ENCODE results near the gene CUL2. TPM values are rescaled to one million over a fixed set of nuclear protein-coding genes. Genes with fewer than 3 reads are reported as not detected.

CUL2 gene
- total RNA-seq, 1 experiment from 2014 or later = 32.4 TPM

- in situ Hi-C loops (cut with HindIII; ENCODE audit: low pct_unique_long_range_greater_than_20kb, low sequenced_read_pairs) (no loop called here), intact Hi-C loops (cut with micrococcal nuclease; ENCODE audit: unreplicated experiment) (no loop called here)
- Histone ChIP-seq H3K27ac (ENCODE audit: low read length) (no peak overlapping the region), H3K4me3 (ENCODE audit: low read depth in 2 of 2, low read length in 2 of 2) (no peak overlapping the region), H3K9me3 (ENCODE audit: control insufficient read depth, insufficient read depth, low read depth, low read length) (no peaks in the 10 kb centered on the region), H3K36me3 (ENCODE audit: control insufficient read depth, insufficient read depth, low read length) (no peaks in the 10 kb centered on the region), H3K4me1 (ENCODE audit: control insufficient read depth, insufficient read depth, low read length) (no peaks in the 10 kb centered on the region), H3K27me3 (ENCODE audit: control insufficient read depth, insufficient read depth, low read length) (no peaks in the 10 kb centered on the region)
- ChIA-PET POLR2A (no interaction called here), CTCF (no interaction called here)
- DNase-seq (ENCODE audit: low read depth, low spot score) = no peak
- ATAC-seq = no peak
- no TSS peak for BruUV-seq (replicated peaks)
- TF ChIP-seq SIN3A (IDR thresholded peaks at IDR 0.05; ENCODE audit: borderline replicate concordance, insufficient read depth, low read depth, low read length) (no peak), POLR2AphosphoS5 (IDR thresholded peaks at IDR 0.05; ENCODE audit: low read depth, low read length) (no peak), CTCF (IDR thresholded peaks at IDR 0.05) (no peak), TCF7L2 (IDR thresholded peaks at IDR 0.05; ENCODE audit: low read depth, low read length) (no peak)
- TF ChIP-seq, protein P1, sequence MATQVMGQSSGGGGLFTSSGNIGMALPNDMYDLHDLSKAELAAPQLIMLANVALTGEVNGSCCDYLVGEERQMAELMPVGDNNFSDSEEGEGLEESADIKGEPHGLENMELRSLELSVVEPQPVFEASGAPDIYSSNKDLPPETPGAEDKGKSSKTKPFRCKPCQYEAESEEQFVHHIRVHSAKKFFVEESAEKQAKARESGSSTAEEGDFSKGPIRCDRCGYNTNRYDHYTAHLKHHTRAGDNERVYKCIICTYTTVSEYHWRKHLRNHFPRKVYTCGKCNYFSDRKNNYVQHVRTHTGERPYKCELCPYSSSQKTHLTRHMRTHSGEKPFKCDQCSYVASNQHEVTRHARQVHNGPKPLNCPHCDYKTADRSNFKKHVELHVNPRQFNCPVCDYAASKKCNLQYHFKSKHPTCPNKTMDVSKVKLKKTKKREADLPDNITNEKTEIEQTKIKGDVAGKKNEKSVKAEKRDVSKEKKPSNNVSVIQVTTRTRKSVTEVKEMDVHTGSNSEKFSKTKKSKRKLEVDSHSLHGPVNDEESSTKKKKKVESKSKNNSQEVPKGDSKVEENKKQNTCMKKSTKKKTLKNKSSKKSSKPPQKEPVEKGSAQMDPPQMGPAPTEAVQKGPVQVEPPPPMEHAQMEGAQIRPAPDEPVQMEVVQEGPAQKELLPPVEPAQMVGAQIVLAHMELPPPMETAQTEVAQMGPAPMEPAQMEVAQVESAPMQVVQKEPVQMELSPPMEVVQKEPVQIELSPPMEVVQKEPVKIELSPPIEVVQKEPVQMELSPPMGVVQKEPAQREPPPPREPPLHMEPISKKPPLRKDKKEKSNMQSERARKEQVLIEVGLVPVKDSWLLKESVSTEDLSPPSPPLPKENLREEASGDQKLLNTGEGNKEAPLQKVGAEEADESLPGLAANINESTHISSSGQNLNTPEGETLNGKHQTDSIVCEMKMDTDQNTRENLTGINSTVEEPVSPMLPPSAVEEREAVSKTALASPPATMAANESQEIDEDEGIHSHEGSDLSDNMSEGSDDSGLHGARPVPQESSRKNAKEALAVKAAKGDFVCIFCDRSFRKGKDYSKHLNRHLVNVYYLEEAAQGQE (IDR thresholded peaks at IDR 0.05; ENCODE audit: insufficient read depth in 1 of 2, low read depth in 2 of 2, low read length in 1 of 2) = no peak
Measured at GRCh38 chr10:35075228-35075627, 14.9 kb downstream of the CUL2 start.

GRCh38 chr10:35074266-35074665 is 15.9 kb downstream of the CUL2 start:
- in situ Hi-C loops (cut with HindIII; ENCODE audit: low pct_unique_long_range_greater_than_20kb, low sequenced_read_pairs) (no loop called here), intact Hi-C loops (cut with micrococcal nuclease; ENCODE audit: unreplicated experiment) (no loop called here)
- no peak for TF ChIP-seq TCF7L2 (IDR thresholded peaks at IDR 0.05; ENCODE audit: low read depth, low read length)
- TF ChIP-seq, protein P1 (IDR thresholded peaks at IDR 0.05; ENCODE audit: insufficient read depth in 1 of 2, low read depth in 2 of 2, low read length in 1 of 2) = no peak
- TF ChIP-seq CTCF (IDR thresholded peaks at IDR 0.05) = no peak
- TF ChIP-seq SIN3A (IDR thresholded peaks at IDR 0.05; ENCODE audit: borderline replicate concordance, insufficient read depth, low read depth, low read length) = no peak
- TF ChIP-seq POLR2AphosphoS5 (IDR thresholded peaks at IDR 0.05; ENCODE audit: low read depth, low read length) = no peak
- ChIA-PET CTCF (no interaction called here), POLR2A (no interaction called here)
- ATAC-seq (no peak), DNase-seq (ENCODE audit: low read depth, low spot score) (no peak)
- Histone ChIP-seq H3K36me3 (ENCODE audit: control insufficient read depth, insufficient read depth, low read length) (no peaks in the 10 kb centered on the region), H3K27ac (ENCODE audit: low read length) (no peak overlapping the region), H3K4me3 (ENCODE audit: low read depth in 2 of 2, low read length in 2 of 2) (no peak overlapping the region), H3K27me3 (ENCODE audit: control insufficient read depth, insufficient read depth, low read length) (no peaks in the 10 kb centered on the region), H3K4me1 (ENCODE audit: control insufficient read depth, insufficient read depth, low read length) (no peaks in the 10 kb centered on the region), H3K9me3 (ENCODE audit: control insufficient read depth, insufficient read depth, low read depth, low read length) (no peaks in the 10 kb centered on the region)
- no TSS peak for BruUV-seq (replicated peaks)
